Ovary (tissue), 3 donors: ENCODE results near the gene PCDHGA11.

Experiments used
- CTCF ChIP-seq, 3 donors: fragments of 450-650 bp in 2 of 3; fragments of 200-600 bp in 1 of 3; IDR thresholded peaks; one replicate each; pipeline versions ENCODE4 v1.5.1 to v1.8.0; 2016 to 2022; ENCODE audit warnings: antibody characterized with exemption in 3 of 3, mild to moderate bottlenecking in 1 of 3
- EP300 ChIP-seq: sonication (generic); formaldehyde crosslinking; IDR thresholded peaks from one replicate; pipeline ENCODE4 v1.6.1; 2017; ENCODE audit warnings: antibody characterized with exemption
- POLR2A ChIP-seq: fragments of 450-650 bp; IDR thresholded peaks from one replicate; pipeline ENCODE4 v1.6.1; 2017; ENCODE audit warnings: antibody characterized with exemption, mild to moderate bottlenecking, moderate library complexity
- donor health status: DM: no; HTN: no; CAD: no.

- TF ChIP-seq CTCF (IDR thresholded peaks at IDR 0.05) (no peak), POLR2A (no peak), EP300 (no peak)
Measured at GRCh38 chr5:141384471-141385267, 36.2 kb upstream of the PCDHGA11 start.
